Measurements from ENCODE around the gene P2RX2. TPM values are rescaled to one million over a fixed set of nuclear protein-coding genes. Genes with fewer than 3 reads are reported as not detected.

Gene P2RX2
- total RNA-seq, 1 donor from 2014 or later = not detected

Small RNAs within 50 kb of the gene (microRNA-seq; reads per million reads assigned to microRNA genes)
- not detected for gene MIR6763

Other genes starting within 250 kb of the P2RX2 start
- gene FBRSL1, start 128.6 kb upstream of the P2RX2 start, total RNA-seq = 60.4 TPM
- gene LRCOL1, start 8.2 kb upstream of the P2RX2 start, total RNA-seq = not detected
- 12.1 TPM for gene POLE, start 68.6 kb downstream of the P2RX2 start, total RNA-seq
- gene PXMP2, start 68.8 kb downstream of the P2RX2 start, total RNA-seq = 36.5 TPM
- gene PGAM5, start 92.1 kb downstream of the P2RX2 start, total RNA-seq = 26.1 TPM
- 31.4 TPM for gene ANKLE2, start 143.1 kb downstream of the P2RX2 start, total RNA-seq
- gene GOLGA3, start 210.1 kb downstream of the P2RX2 start, total RNA-seq = 50.1 TPM

All from cardiac septum (tissue), 1 donor.